GM19043 (cell line): ENCODE results near the gene BAZ1A.

Experiments
- ATAC-seq: cut with Tn5 transposase; IDR thresholded peaks from one replicate; pipeline ENCODE4 v1.9.1; 2021; ENCODE audit warnings: low read depth; ENCODE audit not compliant: unreplicated experiment

BAZ1A gene, protein sequence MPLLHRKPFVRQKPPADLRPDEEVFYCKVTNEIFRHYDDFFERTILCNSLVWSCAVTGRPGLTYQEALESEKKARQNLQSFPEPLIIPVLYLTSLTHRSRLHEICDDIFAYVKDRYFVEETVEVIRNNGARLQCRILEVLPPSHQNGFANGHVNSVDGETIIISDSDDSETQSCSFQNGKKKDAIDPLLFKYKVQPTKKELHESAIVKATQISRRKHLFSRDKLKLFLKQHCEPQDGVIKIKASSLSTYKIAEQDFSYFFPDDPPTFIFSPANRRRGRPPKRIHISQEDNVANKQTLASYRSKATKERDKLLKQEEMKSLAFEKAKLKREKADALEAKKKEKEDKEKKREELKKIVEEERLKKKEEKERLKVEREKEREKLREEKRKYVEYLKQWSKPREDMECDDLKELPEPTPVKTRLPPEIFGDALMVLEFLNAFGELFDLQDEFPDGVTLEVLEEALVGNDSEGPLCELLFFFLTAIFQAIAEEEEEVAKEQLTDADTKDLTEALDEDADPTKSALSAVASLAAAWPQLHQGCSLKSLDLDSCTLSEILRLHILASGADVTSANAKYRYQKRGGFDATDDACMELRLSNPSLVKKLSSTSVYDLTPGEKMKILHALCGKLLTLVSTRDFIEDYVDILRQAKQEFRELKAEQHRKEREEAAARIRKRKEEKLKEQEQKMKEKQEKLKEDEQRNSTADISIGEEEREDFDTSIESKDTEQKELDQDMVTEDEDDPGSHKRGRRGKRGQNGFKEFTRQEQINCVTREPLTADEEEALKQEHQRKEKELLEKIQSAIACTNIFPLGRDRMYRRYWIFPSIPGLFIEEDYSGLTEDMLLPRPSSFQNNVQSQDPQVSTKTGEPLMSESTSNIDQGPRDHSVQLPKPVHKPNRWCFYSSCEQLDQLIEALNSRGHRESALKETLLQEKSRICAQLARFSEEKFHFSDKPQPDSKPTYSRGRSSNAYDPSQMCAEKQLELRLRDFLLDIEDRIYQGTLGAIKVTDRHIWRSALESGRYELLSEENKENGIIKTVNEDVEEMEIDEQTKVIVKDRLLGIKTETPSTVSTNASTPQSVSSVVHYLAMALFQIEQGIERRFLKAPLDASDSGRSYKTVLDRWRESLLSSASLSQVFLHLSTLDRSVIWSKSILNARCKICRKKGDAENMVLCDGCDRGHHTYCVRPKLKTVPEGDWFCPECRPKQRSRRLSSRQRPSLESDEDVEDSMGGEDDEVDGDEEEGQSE (N-terminal part only)

DNA sequence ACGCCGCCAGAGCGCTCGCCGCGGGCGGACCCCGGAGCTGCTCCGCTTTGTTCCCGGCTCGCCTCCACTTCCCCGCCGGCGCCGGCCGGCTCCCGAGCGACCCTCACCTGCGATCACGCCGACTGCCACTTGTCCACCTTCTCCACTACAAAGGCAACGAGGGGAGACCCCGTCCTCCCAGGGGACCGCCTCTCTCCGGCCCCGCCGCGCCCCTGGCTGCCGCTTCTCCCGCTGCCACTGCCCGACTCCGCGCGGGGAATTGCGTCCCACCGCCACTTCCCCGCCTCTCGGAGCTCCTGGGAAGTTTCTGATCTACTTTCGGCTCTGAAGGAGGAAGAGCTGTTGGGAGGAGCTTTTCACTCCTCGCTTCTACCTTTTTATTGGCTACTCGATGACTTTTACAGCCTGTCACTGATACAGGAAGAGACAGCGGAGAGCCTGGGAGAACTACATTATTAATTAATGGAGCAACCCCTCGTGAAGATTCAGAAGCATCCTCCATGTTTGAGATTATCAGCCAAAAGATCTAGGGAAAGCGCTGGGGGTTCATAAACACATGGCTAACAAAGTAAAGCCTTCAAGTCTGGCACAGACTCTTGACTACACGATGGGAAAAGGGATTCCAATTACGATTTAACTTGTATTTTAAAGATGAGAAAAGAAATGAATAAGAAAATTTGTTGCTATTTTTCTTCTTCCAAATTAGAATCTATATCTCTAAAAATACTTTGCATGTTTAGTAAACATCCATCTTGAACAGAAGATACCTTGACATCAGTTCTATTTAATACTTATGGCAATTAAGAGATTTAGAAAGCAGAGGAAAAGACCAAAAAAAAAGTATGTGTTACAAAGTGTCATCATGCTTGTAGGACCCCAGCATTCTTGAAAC, at the start of gene BAZ1A:
Gene BAZ1A, minus strand, starts transcription at position 330 of the 892 bp plus-strand sequence. CDS start 756 bp downstream, outside the sequence.
- peak; percentile 40 for ATAC-seq

DNA sequence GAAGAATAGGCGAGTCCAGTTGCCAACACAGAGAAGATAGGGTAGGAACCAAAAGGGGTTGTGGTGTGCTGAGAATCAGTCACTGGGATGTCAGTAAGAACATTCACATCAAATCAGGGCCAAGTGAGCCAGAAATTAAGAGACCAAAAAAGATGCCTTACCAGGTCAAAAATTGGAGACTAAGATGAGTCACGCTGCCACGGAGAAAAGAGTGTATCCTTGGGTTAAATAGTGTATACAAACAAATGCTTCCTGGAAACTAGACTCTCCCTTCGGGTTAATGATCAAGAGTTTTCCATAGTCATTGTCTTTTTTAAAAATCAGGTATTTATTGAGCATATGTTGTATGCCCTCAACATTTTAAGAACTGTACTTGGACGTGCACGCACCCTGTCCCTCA, 45.2 kb upstream of the BAZ1A start:
- no peak for ATAC-seq

DNA sequence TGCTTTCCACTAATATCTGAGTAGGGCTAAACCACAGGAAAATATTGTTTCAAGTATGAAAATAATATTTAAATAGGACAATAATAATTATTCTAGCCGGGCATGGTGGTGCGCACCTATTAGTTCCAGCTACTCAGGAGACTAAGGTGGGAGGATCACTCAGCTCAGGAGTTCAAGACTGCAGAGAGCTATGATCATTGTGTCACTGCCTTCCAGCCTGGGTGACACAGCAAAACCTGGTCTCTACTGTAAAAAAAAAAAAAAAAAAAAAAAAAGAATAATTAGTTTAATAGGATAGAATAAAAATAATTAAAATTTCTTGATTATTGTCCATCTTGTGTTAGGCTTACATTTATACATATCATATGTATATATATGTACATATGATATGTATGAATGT, 38.5 kb upstream of the BAZ1A start:
- no peak for ATAC-seq

DNA sequence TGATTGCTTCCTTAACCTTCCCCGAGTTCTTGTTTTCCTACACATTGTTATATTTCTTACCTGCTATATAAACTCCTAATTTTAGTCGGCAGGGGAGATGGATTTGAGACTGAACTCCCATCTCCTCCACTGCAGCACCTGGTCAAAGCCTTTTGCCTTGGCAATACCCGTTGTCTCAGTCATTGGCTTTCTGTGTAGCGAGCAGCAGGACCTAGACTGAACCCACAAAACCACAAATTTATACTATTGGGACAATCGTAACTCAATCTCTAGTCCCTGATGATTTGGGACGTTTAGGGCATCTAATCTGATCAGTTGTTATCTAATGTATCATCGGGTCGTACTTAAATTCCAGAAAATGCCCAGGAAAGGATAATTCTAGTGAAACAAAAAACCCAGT, 37.8 kb upstream of the BAZ1A start:
- ATAC-seq: no peak

DNA sequence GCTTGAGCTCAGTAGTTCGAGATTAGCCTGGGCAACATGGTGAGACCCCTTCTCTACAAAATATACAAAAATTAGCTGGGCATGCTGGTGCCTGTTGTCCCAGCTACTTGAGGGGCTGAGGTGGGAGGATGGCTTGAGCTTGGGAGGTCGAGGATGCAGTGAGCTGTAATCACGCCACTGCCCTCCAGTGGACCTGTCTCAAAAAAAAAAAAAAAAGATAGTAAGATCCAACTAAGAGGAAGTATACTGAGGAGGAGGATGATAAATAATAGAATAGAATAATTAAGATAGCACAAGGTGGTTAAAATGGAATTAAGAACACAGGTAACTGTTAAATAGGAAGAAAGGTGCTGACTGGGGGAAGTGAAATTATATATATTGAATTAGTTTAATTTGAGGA, 37.0 kb upstream of the BAZ1A start:
- no peak for ATAC-seq

DNA sequence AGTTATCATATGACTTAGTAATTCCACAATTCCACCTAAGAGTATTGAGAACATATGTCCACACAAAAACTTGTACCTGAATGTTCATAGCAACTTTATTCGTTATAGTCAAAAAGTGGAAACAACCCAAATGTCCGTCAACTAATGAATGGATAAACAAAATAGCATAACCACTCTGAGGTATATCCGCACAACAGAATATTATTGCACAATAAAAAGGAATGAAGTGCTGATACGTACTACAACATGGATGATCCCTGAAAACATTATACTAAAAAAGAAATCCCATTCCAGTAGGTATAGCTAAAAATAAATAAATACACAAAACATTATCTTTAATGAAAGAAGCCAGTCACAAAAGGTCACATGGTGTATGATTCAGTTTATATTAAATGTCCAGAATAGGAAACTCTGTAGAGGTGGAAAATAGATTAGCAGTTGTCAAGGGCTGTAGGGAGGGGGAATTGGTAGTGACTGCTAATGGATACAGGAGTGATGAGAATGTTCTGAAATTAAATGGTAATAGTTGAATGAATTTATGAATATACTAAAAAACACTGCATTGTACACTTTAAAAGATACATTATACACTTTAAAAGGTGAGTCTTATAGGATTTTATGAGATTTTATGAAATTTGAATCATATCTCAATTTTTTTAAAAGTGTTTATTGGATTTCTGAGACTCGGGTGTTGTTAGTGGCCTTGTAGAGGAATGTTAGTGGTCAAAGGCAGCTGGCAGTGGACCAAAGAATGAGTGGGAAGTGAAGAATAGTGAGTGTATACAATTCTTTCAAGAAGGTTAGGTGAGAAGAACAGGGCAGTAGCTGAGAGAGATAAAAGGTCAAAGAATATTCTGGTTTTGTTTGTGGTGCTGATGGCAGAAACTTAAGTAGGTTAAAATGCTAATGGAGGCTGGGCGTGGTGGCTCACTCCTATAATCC, 36.3 kb upstream of the BAZ1A start:
- no peak for ATAC-seq

DNA sequence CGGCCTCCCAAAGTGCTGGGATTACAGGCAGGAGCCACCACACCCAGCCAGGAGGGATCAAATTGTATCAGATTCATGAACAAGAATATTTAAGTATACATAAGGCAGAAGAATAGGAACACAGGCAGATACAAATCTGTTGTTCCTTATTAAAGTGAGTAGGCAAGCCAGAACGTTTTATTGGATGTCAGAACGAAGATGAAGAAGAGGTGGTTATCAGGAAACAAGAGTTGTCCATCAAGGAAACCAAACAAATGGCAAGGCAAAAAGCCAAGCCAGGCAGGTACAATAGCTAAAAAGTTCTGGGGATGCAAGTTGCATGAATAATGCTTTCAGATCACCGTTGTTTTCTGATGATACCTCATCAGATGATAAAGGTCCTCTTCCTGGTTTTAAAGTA, 31.1 kb upstream of the BAZ1A start:
- no peak for ATAC-seq

DNA sequence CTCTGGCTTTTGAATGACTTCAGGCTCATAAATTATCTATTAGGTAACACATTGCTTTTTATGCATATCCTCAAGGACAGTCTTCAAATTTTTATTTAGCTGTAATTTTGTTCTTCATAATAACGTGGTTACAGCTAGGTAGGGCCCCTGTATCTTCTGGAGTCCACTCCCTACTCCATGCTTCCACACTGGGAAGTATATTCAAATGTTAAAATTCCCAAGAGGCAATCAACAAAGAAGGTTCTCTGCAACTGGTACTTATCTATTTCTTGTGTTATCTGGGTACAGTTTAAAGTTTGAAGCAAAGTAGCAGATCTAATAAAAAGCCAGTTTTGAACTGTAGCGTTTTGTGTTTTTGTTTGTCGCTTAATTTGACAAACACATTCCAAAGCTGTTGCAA, 20.1 kb upstream of the BAZ1A start:
- ATAC-seq: no peak

DNA sequence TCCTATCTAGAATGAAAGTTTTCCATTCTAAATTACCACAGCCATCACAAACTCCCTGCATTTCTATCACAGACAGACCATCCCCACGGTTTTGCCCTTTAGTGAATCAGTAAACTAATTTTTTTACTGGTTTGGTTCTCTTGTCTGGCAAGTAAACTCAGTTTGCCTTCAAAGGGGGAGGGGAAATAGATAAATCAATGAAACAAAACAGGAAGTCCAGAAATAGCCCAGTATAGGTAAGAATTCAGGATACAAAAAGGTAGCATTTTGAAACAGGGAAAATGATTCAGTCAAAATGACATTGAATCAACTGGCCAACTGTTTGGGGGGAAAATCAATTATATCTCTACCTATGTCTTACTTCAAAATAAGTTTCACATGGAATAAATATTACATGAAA, 15.8 kb upstream of the BAZ1A start:
- no peak for ATAC-seq

DNA sequence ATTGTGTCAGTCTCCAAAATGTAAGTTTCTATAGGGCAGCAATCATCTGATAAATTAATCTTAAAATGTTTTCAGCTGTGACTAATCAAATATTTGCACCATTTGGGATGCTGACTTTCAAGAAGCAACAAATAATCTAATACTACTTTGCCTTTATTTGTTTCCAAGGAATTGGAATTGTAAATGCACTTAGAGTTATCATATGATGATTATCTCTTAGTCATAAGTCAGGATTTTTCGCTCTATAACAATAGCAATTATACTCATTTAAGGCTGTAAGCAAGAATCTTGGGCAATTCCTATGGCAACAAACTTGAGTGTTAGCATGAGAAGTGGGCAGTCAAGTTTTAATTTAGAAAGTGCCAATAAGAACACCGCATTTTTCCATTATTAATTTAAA, 13.0 kb upstream of the BAZ1A start:
- ATAC-seq: no peak

DNA sequence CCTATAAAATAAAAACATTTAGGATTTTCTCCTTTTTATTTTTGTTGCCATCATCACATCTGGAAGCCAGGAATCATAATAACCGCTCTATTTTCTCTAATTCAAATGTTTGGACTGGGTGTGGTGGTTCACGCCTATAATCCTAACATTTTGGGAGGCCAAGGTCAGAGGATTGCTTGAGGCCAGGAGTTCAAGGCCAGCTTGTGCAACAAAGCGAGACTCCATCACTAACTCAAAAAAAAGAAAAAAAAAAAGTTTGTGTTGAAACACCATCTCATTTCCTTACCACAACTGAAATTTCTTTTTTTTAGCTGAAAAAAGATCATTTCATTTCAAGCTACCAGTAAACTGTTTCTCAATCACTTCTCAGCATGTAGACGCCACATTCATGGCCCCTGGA, 8.8 kb upstream of the BAZ1A start:
- no peak for ATAC-seq

DNA sequence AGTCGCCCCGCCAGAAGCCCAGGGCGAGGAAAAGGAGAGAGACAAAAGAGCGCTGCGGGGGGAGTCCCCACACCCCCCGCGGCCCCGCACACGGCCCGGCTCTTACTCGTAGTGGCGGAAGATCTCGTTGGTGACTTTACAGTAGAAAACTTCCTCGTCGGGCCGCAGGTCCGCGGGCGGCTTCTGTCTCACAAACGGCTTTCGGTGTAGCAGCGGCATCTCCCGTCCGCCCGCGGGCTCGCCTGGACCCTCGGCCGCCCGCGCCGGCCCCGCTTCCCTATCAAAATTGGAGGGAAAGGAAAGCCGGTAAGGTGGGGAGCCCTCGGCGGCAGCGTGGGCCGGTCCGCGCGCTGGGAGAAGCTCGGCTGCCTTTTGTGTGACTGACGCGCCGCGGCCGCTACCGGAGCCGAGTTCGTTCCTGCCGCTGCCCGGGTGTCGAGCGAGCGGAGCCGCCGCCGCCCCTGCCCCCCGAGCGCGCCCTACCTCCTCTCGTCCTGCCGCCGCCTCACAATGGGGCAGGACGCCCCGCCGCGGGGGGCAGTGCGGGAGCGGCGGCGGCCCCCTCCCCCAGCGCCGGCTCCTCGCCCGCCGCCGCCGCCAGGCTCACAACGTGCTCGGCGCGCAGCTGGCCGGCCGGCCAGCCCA, 652 bp downstream of the BAZ1A start:
- ATAC-seq: peak; percentile 22

DNA sequence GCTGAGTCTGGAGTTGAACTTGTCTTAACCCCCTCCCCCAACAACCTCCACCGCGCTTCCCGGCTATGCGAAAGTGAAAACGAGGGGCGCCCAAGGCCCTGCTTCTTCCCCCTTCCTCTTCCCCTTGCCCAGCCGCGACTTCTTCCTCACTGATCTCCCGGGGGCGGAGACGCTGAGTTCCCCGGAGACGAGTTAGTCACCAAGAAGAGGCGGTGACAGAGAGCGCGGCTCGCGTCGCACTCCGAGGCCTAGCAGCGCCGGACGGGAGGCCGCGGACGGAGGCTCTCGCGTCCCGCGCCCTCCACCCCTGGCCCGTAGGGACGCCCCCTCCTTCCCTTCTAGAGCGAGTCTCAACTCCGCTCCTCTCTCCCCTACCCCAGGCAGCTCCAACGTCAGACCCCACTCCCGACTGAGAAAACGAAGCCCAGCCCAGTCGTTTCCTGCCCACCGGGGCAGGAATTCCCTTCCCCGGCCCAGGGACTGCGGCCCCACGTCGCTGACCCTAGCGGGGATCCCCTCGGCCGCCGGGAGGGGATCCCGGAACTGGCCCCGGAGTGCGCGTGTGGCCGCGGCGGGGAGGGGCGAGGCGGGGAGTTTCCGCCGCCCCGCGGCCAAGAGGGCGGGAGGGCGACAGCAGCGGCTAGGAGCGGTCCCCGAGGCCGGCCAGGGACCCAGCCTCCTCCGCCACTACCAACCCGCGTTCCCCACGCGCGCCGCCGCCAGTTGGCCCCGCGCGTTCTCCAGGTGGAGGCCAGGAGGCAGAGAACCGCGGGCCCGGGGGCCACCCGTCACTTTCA, 1.4 kb downstream of the BAZ1A start:
- ATAC-seq: peak; percentile 59

DNA sequence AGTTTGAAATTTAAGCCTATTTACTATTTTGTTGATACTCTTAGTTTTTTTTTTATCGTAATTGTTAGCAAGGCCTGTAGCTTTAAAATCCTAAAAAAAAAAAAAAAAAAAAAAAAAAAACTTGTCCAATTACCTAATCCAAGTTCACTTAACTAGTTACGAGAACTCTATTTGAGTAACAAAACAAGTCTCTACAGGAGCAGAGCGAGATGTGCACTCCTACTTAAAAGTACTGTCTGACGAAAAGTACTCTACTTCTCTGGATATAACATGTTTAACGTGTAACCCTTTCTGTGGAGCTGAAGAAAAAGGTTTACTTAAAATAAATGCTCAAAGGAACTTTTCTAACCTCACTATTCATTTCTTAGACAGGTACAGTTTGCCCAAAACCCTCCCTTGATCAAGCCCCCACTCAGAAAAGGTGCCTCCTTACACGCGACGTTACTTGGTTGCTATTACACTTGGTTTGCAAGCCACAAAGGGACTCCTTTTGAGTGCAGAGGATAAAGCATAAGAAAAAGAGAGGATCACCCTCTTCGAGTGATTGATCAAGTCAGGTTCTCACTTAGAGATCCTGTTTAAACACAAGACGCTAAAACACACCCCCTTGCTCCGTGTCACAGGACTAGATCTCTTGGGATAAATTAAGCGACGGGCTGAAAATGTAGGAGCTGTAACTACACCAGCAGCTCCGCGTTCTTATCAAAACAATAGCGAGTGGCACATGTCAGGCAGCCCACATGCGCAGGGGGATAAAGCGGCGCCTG, 2.2 kb downstream of the BAZ1A start:
- no peak for ATAC-seq

DNA sequence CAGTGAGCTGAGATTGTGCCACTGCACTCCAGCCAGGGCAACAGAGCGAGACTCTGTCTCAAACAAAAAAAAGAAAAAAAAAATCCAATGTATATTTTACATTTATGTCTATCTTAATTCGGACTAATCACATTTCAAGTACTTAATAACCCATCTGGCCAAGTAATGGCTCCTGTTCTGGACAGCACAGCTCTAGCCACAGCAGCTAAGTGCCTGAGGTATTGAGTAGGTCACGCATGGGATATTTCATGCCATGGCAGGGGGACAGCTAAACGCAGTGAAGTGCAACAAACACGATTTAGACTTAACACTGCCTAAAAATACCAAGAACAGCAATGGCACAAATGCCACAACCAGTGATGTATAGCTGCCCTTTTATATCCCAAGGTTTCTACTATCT, 8.0 kb downstream of the BAZ1A start:
- no peak for ATAC-seq

DNA sequence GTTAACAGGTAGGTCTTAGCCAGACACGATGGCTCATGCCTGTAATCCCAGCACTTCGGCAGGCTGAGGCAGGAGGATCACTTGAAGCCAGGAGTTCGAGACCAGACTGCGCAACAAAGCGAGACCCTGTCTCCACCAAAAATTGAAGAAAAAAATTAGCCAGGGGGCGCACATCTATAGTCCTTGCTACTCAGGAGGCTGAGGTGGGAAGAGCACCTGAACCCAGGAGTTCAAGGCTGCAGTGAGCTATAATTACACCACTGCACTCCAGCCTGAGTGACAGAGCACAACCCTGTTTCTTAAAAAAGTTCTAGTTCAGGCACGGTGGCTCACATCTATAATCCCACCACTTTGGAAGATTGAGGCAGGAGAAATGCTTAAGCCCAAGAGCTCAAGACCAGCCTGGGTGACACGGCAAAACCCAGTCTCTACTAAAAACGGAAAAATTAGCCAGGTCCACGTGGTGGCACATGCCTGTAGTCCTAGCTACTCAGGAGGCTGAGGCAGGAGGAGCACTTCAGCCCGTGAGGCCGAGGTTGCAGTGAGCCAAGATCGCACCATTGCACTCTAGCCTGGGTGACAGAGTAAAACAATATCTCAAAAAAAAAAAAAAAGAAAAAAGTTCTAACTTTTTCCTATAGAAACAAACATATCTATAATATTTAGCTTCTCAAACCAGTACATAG, 9.1 kb downstream of the BAZ1A start:
- ATAC-seq: no peak
